Germinal center (tissue), 1 donor: ENCODE measurements around the gene DNAJC11.
"Not testable (repeated sequence)": the region's sequence is repeated elsewhere in the genome, so short reads cannot be mapped to it uniquely, and the experiment has no call there.

Source experiments
- DNase-seq: peaks from one replicate; pipeline ENCODE4 v3.0.0; 2012; ENCODE audit warnings: mixed read lengths, low spot score

The DNAJC11 gene

GRCh38 chr1:6701437-6702153 lies at the start of gene DNAJC11:
DNAJC11 (minus strand) TSS chr1:6701816; CDS start chr1:6701800, 16 bp downstream.
- peak; percentile 92 for DNase-seq

- no peak for DNase-seq
Observed at GRCh38 chr1:6750490-6750889, 48.9 kb upstream of the DNAJC11 start.

- DNase-seq, result no peak
Observed at GRCh38 chr1:6747674-6748073, 46.1 kb upstream of the DNAJC11 start.

GRCh38 chr1:6745073-6745472 lies 43.5 kb upstream of the DNAJC11 start:
- DNase-seq, result no peak

- DNase-seq, result peak; percentile 14
Observed at GRCh38 chr1:6743189-6744101, 41.8 kb upstream of the DNAJC11 start.

- not testable (repeated sequence) for DNase-seq
Observed at GRCh38 chr1:6742676-6743188, 41.1 kb upstream of the DNAJC11 start.

- no peak for DNase-seq
Observed at GRCh38 chr1:6738987-6739676, 37.5 kb upstream of the DNAJC11 start.

GRCh38 chr1:6732942-6733341 lies 31.3 kb upstream of the DNAJC11 start:
- DNase-seq, result no peak

GRCh38 chr1:6731905-6732304 lies 30.3 kb upstream of the DNAJC11 start:
- DNase-seq, result no peak

- DNase-seq, result no peak
Observed at GRCh38 chr1:6730880-6731279, 29.3 kb upstream of the DNAJC11 start.

GRCh38 chr1:6730473-6730872 lies 28.9 kb upstream of the DNAJC11 start:
- no peak for DNase-seq

- peak; percentile 67 for DNase-seq
Observed at GRCh38 chr1:6727535-6727934, 25.9 kb upstream of the DNAJC11 start.

- no peak for DNase-seq
Observed at GRCh38 chr1:6726253-6726652, 24.6 kb upstream of the DNAJC11 start.

- no peak for DNase-seq
Observed at GRCh38 chr1:6724517-6725141, 23.0 kb upstream of the DNAJC11 start.

GRCh38 chr1:6723621-6724428 lies 22.2 kb upstream of the DNAJC11 start:
- no peak for DNase-seq

- DNase-seq, result no peak
Observed at GRCh38 chr1:6711174-6711573, 9.6 kb upstream of the DNAJC11 start.

GRCh38 chr1:6704746-6705145 lies 3.1 kb upstream of the DNAJC11 start:
- DNase-seq, result no peak

GRCh38 chr1:6703016-6703415 lies 1.4 kb upstream of the DNAJC11 start:
- no peak for DNase-seq

GRCh38 chr1:6700853-6701436 lies 671 bp downstream of the DNAJC11 start:
- no peak for DNase-seq

- DNase-seq, result not testable (repeated sequence)
Observed at GRCh38 chr1:6699915-6700314, 1.7 kb downstream of the DNAJC11 start.

- DNase-seq, result no peak
Observed at GRCh38 chr1:6695868-6696267, 5.7 kb downstream of the DNAJC11 start.
